Activated naive CD4-positive, alpha-beta T cell (primary cell): ENCODE data around the gene RCN2.

Source experiments
- DNase-seq, 4 experiments: peaks; one replicate each; lab custom pipeline; 2025; lab: John Stamatoyannopoulos, UW

RCN2 gene

GRCh38 chr15:76994496-76994895 lies 62.9 kb downstream of the RCN2 start:
- no peak for DNase-seq

DNA sequence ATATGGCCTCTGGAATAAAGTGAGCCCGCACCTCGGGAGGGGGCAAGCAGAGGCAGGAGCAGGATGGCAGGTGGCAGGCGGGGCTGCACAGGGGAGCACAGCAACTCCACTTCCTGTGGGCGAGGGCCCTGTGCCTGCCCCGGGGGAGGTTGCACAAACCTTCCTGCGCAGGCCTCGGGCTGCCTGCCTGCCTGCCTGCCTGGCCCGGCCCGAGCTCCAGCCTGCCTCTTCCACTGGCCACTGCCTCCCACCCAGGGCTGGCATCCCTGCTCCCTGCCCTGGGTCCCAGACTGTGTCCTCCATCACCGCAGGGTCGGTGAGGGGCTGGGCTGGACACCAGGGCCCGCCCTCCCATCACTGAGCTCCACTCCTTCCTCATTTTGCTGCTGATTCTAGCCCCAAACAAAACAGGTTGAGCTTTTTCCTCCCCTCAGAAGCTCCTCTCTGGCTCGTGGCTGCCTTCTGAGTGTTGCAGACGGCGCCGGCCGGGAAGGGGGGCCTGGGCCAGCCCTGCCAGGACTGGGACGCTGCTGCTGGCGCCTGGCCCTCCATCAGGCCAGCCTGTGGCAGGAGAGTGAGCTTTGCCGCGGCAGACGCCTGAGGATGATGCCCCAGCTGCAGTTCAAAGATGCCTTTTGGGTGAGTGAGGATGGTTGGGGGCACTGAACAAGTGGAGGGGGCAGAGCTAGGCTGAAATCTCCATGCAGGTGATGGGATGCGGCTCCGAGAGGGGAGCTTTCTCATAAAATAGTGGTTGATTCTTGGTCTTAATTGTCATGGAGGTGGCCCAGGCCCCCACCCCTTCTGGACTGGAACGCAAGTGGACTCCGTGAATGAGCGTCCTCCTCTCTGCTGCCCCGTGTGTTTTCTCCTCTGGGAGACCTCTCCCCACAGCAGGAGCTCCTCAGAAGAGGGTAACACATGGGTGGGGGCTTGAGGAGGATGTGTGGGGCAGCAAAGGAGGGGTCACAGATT lies 63.7 kb downstream of the RCN2 start, which contains the start of gene PSTPIP1:
PSTPIP1 (plus strand) TSS at position 156 of the 975 bp plus-strand sequence; CDS start at position 604, 448 bp downstream.
- DNase-seq, result peak in 2 of 4 experiments; percentile 52 to 67

- no peak for DNase-seq
These were observed 64.6 kb downstream of the RCN2 start for GRCh38 chr15:76996076-76996525.

DNA sequence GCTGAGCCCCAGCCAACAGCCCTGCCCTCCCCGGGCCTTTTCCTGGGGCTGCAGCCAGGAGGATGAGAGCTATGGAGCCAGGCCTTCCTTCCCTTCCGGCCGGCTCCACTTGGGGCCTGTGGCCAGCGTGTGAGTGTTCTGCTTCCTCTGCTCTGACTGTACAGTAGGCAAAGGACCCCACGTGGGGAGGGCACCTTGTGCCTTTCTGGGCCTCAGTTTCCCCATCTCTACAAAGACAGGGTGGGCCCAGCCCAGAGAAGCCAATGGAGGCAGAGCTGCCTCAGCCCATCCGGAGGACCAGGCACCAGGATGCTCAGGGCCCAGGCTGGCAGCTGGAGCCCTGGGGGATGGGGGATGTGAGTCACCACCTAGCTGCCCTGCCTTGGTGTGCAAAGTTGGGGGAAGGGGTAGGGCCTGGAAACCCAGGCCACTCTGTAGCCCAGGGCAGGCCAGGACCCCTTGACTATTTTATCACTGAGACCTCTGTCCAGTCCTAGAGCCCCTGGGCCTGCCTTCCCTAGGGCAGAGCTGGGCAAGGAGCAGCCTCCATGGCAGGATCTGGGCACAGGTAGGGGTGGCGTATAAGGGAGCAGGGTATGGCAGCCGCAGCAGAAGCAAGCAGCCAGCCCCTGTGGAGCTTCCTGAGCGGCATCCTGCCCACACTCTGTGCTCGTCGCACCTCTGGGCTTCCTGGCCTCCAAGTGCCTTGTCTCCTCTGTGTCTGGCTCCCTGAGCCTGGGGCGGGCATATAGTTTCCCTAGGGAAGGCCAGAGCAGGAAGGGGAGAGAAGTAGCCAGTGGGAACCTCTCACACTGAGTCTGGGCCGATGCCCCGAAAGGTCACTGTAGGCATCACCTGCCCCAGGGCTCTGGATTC lies 65.2 kb downstream of the RCN2 start:
- DNase-seq, result peak in 2 of 4 experiments; percentile 35 to 48

- no peak for DNase-seq
These were observed 67.2 kb downstream of the RCN2 start for GRCh38 chr15:76998663-76999285.

GRCh38 chr15:76999996-77000395 lies 68.4 kb downstream of the RCN2 start:
- no peak for DNase-seq

GRCh38 chr15:77001351-77001750 lies 69.8 kb downstream of the RCN2 start:
- DNase-seq, result no peak

DNA sequence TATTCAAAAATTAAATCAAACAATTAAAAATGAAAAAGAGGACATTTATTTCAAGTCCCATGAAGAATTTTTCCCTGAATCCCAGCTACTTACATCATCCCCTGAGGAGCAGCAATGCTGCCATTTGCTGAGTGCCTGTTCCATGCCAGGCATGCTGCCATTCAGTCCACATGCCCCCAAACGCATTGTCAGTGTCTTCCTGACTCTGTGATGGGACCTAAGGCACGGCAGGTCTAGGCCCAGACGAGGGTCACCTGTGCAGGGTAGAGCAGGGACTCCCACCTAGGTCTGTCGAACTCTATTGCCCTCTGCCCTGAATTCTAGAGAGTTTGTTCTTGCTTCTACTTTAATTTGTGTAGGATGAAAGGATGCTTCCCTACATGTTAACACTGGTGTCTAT lies 70.4 kb downstream of the RCN2 start:
- no peak for DNase-seq

GRCh38 chr15:77002436-77002835 lies 70.9 kb downstream of the RCN2 start:
- no peak for DNase-seq

DNA sequence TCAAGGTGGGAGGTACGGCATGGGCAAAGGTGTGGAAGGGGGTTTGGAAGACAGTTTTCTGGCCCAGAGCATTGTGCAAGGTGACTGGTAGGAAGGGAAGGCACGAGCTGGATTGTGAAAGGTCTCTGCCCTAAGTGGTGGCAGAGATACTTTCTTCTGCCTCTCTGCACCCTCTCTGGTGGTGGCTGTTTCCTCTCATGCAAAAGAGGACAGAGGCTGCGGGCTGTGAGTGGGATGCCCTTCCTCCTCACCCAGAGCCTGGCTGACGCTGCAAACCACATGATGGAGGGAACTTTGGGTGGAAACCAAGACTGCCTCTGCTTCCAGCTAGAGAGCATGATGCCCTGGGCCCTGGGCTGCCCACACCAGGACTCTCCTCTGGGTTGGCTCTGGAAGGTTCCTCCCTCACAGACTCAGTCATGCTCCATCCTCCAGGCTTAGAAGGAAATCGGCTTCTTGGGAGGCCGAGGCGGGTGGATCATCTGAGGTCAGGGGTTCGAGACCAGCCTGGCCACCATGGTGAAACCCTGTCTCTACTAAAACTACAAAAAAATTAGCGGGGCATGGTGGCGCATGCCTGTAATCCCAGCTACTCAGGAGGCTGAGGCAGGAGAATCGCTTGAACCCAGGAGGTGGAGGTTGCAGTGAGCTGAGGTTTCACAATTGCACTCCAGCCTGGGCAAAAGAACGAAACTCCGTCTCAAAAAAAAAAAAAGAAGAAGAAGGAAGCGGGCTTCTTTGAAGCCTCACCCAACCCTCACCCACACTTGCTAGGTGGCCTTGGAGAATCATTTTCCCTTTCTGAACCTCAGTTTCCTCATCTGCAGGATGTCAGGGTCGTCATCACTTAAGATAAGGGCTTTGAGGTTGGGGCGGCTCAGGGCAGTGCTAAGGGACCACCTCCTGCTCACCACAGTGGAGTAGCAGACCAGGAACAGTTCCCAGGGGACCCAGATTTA lies 71.7 kb downstream of the RCN2 start:
- DNase-seq, result peak in 2 of 4 experiments; percentile 18 to 35
